GM12891 (cell line): ENCODE measurements around the gene RPH3AL.

Experiments used
- POLR2AphosphoS5 ChIP-seq: IDR thresholded peaks from 2 replicates; pipeline ENCODE4 v1.6.1; 2011; ENCODE audit warnings: low read depth, low read length, control low read depth
- SPI1 ChIP-seq: IDR thresholded peaks from 2 replicates; pipeline ENCODE4 v1.6.1; 2011; ENCODE audit warnings: low read depth, low read length, control low read depth
- TAF1 ChIP-seq: IDR thresholded peaks from 2 replicates; pipeline ENCODE4 v1.6.1; 2011; ENCODE audit warnings: low read depth, low read length, control low read depth

DNA sequence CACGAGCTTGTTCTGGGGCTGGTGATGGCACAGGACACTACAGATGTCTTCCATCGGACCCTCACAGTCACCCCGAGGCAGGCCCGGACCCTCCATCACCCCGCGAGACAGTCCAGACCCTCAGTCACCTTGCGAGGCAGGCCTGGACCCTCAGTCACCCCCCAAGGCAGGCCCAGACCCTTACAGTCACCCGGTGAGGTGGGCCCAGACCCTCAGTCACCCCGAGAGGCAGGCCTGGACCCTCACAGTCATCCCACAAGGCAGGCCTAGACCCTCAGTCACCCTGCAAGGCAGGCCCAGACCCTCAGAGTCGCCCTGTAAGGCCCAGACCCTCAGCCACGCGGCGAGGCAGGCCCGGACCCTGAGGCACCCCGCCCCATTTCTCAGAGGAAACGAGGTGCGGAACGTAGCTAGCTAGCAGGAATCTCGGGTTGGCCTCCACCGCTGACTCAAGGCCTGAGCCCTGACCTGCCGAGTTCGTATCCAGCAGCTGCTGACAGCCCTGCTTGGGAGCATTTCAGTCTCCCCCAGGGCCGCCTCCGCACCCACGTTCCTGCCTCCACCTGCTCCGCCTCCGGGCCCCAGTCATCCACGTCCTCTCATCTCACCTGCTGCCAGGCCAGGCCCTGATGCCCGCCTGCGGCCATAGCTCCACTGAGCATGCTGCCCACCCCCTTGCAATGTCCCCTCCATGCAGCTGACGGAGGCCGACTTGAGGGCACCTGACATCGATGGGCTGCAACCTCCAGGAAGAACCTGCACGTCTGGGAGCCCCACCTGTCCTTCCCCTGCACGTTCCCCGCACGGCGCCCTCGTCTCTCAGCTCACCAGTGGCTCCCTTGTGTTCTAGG lies 28.7 kb downstream of the RPH3AL start:
- TF ChIP-seq POLR2AphosphoS5 = no peak
- no peak for TF ChIP-seq TAF1
- TF ChIP-seq SPI1 = no peak
